Loucy (cell line): Measurements from ENCODE around the gene C1RL.

Source experiments
- H2AFZ ChIP-seq: fragments of 200-600 bp; sonication (generic); 2 replicates; pipeline ENCODE4 v1.6.0; 2016; ENCODE audit warnings: antibody characterized with exemption, mild to moderate bottlenecking, low read length, moderate library complexity
- H3F3A ChIP-seq: fragments of 200-600 bp; 2 replicates; pipeline ENCODE4 v1.6.0; 2016; ENCODE audit warnings: antibody characterized with exemption, low read depth, mild to moderate bottlenecking
- H3K27me3 ChIP-seq: fragments of 200-600 bp; sonication (generic); 2 replicates; pipeline ENCODE4 v1.6.1; 2014; ENCODE audit warnings: low read length, mild to moderate bottlenecking; ENCODE audit not compliant: insufficient read depth, poor library complexity, severe bottlenecking
- H3K36me3 ChIP-seq: fragments of 200-600 bp; sonication (generic); 2 replicates; pipeline ENCODE4 v1.6.1; 2016; ENCODE audit warnings: low read length; ENCODE audit not compliant: insufficient read depth
- H3K4me1 ChIP-seq: fragments of 200-600 bp; sonication (generic); 2 replicates; pipeline ENCODE4 v1.5.1; 2014; ENCODE audit warnings: low read length, mild to moderate bottlenecking; ENCODE audit not compliant: insufficient read depth, poor library complexity, severe bottlenecking
- H3K4me2 ChIP-seq: fragments of 200-600 bp; sonication (generic); 2 replicates; pipeline ENCODE4 v1.6.0; 2014; ENCODE audit warnings: antibody characterized with exemption, low read length, low read depth, mild to moderate bottlenecking; ENCODE audit not compliant: poor library complexity, severe bottlenecking
- H3K4me3 ChIP-seq: fragments of 200-600 bp; sonication (generic); 2 replicates; pipeline ENCODE4 v1.5.1; 2014; ENCODE audit warnings: low read length, mild to moderate bottlenecking, mixed read lengths; ENCODE audit not compliant: poor library complexity, severe bottlenecking
- H3K79me2 ChIP-seq: fragments of 200-600 bp; sonication (generic); 2 replicates; pipeline ENCODE4 v1.6.1; 2014; ENCODE audit warnings: low read length; ENCODE audit not compliant: insufficient read depth
- H3K9ac ChIP-seq: fragments of 200-600 bp; sonication (generic); 2 replicates; pipeline ENCODE4 v1.6.0; 2014; ENCODE audit warnings: mild to moderate bottlenecking, low read depth, low read length, moderate library complexity; ENCODE audit not compliant: poor library complexity, severe bottlenecking
- H3K9me2 ChIP-seq: fragments of 200-600 bp; sonication (generic); replicated peaks from 2 replicates; pipeline ENCODE4 v1.6.1; 2016; ENCODE audit warnings: low read depth, low read length, mixed read lengths
- H3K9me3 ChIP-seq: fragments of 200-600 bp; sonication (generic); 2 replicates; pipeline ENCODE4 v1.6.1; 2014; ENCODE audit warnings: mild to moderate bottlenecking, antibody characterized with exemption, low read length, low read depth; ENCODE audit not compliant: insufficient read depth
- H4K20me1 ChIP-seq: fragments of 200-600 bp; sonication (generic); 2 replicates; pipeline ENCODE4 v1.6.0; 2014; ENCODE audit warnings: antibody characterized with exemption, low read length, mild to moderate bottlenecking; ENCODE audit not compliant: insufficient read depth, poor library complexity, severe bottlenecking
- CTCF ChIP-seq: fragments of 200-600 bp; sonication (generic); conservative IDR thresholded peaks from 2 replicates; pipeline ENCODE4 v1.5.1; 2014; ENCODE audit warnings: mild to moderate bottlenecking, antibody characterized with exemption, low read length
- EZH2phosphoT487 ChIP-seq: fragments of 200-600 bp; IDR thresholded peaks from 2 replicates; pipeline ENCODE4 v1.6.1; 2018; ENCODE audit warnings: antibody characterized with exemption, mild to moderate bottlenecking, moderate library complexity, borderline replicate concordance

Gene C1RL

GRCh38 chr12:7096006-7096932 lies 12.7 kb downstream of the C1RL start:
- no peaks in the 10 kb centered on the region for H3K9me3 ChIP-seq
- H3F3A ChIP-seq: no peaks in the 10 kb centered on the region
- H3K36me3 ChIP-seq: no peaks in the 10 kb centered on the region
- TF ChIP-seq EZH2phosphoT487: no peak
- TF ChIP-seq CTCF: no peak
- H3K27me3 ChIP-seq: no peaks in the 10 kb centered on the region
- H2AFZ ChIP-seq: no peak overlapping the region
- H4K20me1 ChIP-seq: no peaks in the 10 kb centered on the region
- H3K4me1 ChIP-seq: peaks cover 3% of the 10 kb centered on the region
- H3K4me3 ChIP-seq: no peak overlapping the region
- H3K9ac ChIP-seq: no peak overlapping the region
- no peaks in the 10 kb centered on the region for H3K9me2 ChIP-seq
- no peaks in the 10 kb centered on the region for H3K79me2 ChIP-seq
- H3K4me2 ChIP-seq: no peak overlapping the region

- H3K4me3 ChIP-seq: no peak overlapping the region
- no peaks in the 10 kb centered on the region for H3K36me3 ChIP-seq
- no peaks in the 10 kb centered on the region for H3K9me3 ChIP-seq
- no peaks in the 10 kb centered on the region for H3K79me2 ChIP-seq
- no peak overlapping the region for H3K9ac ChIP-seq
- no peak for TF ChIP-seq CTCF
- no peak for TF ChIP-seq EZH2phosphoT487
- peaks cover 3% of the 10 kb centered on the region for H3K4me1 ChIP-seq
- H3K27me3 ChIP-seq: no peaks in the 10 kb centered on the region
- H4K20me1 ChIP-seq: no peaks in the 10 kb centered on the region
- no peaks in the 10 kb centered on the region for H3F3A ChIP-seq
- no peaks in the 10 kb centered on the region for H3K9me2 ChIP-seq
- H2AFZ ChIP-seq: no peak overlapping the region
- H3K4me2 ChIP-seq: no peak overlapping the region
Measured at GRCh38 chr12:7093892-7094291, 15.1 kb downstream of the C1RL start.

DNA sequence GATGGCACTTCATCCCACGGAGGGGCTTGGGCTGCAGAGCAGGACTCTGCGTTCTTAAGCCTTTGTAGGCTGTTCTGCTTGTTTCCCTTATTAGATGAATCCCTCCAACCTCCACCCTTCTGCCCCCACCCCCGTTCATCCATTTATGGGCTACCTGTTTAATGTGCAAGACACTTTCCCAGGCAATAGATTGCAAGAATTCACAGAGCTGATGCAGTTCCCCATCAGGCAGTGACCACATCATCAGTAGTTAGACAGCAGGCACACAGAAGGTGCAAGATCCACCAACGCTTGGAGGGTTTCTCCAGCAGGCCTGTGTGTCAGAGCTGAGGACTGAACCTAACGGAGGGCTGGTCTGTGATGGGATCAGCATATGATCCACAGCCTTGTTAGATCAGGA lies 15.5 kb downstream of the C1RL start:
- H2AFZ ChIP-seq: no peak overlapping the region
- H3F3A ChIP-seq: no peaks in the 10 kb centered on the region
- TF ChIP-seq EZH2phosphoT487 (no peak), CTCF (no peak)
- no peaks in the 10 kb centered on the region for H3K27me3 ChIP-seq
- no peak overlapping the region for H3K4me3 ChIP-seq
- H3K79me2 ChIP-seq: no peaks in the 10 kb centered on the region
- H4K20me1 ChIP-seq: no peaks in the 10 kb centered on the region
- H3K9me3 ChIP-seq: no peaks in the 10 kb centered on the region
- no peaks in the 10 kb centered on the region for H3K36me3 ChIP-seq
- no peaks in the 10 kb centered on the region for H3K9me2 ChIP-seq
- H3K4me1 ChIP-seq: peaks cover 3% of the 10 kb centered on the region
- no peak overlapping the region for H3K4me2 ChIP-seq
- H3K9ac ChIP-seq: no peak overlapping the region
